Measurements from ENCODE around the gene ORC5.

ORC5 gene

DNA sequence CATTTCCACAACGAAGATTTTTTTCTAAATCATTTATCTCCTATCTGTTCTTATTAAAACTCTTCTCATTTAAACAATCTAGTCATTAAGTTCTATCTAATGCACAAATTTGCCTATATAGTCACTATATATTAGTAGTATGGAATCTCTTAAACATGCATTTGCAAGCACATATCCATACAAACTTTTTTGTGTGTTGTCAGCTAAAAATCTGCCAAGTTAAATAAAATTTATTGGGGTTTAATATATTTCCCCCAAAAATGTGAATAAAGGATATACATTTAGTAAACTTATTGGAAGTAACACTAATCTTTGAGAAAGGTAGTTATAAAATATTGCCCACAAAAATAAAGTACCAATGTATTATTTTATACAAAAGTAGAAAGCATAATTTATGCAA, 55.3 kb downstream of the ORC5 start:
- Histone ChIP-seq H3K4me1 (ENCODE audit: insufficient read depth, low read length, poor library complexity, severe bottlenecking) (no peaks in the 10 kb centered on the region), H2AFZ (ENCODE audit: low read length) (no peak overlapping the region), H3F3A (ENCODE audit: low read depth) (no peaks in the 10 kb centered on the region), H3K27me3 (ENCODE audit: insufficient read depth, low read length, poor library complexity, severe bottlenecking) (no peaks in the 10 kb centered on the region), H4K20me1 (ENCODE audit: insufficient read depth, low read length, poor library complexity, severe bottlenecking) (no peaks in the 10 kb centered on the region), H3K36me3 (ENCODE audit: insufficient read depth, low read length) (peaks cover 7% of the 10 kb centered on the region; the same call in 1 of the 2 replicates), H3K79me2 (ENCODE audit: insufficient read depth, low read length) (no peaks in the 10 kb centered on the region), H3K4me2 (ENCODE audit: low read depth, low read length, poor library complexity, severe bottlenecking) (no peak overlapping the region), H3K4me3 (ENCODE audit: low read length, poor library complexity, severe bottlenecking) (no peak overlapping the region), H3K9me2 (replicated peaks; ENCODE audit: low read depth, low read length) (no peaks in the 10 kb centered on the region), H3K9ac (ENCODE audit: low read depth, low read length, poor library complexity, severe bottlenecking) (no peak overlapping the region), H3K9me3 (ENCODE audit: insufficient read depth, low read depth, low read length) (no peaks in the 10 kb centered on the region)
- no peak for TF ChIP-seq EZH2phosphoT487 (IDR thresholded peaks at IDR 0.05; ENCODE audit: borderline replicate concordance)
- TF ChIP-seq, protein P1, sequence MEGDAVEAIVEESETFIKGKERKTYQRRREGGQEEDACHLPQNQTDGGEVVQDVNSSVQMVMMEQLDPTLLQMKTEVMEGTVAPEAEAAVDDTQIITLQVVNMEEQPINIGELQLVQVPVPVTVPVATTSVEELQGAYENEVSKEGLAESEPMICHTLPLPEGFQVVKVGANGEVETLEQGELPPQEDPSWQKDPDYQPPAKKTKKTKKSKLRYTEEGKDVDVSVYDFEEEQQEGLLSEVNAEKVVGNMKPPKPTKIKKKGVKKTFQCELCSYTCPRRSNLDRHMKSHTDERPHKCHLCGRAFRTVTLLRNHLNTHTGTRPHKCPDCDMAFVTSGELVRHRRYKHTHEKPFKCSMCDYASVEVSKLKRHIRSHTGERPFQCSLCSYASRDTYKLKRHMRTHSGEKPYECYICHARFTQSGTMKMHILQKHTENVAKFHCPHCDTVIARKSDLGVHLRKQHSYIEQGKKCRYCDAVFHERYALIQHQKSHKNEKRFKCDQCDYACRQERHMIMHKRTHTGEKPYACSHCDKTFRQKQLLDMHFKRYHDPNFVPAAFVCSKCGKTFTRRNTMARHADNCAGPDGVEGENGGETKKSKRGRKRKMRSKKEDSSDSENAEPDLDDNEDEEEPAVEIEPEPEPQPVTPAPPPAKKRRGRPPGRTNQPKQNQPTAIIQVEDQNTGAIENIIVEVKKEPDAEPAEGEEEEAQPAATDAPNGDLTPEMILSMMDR (conservative IDR thresholded peaks at IDR 0.05; ENCODE audit: low read length): no peak

DNA sequence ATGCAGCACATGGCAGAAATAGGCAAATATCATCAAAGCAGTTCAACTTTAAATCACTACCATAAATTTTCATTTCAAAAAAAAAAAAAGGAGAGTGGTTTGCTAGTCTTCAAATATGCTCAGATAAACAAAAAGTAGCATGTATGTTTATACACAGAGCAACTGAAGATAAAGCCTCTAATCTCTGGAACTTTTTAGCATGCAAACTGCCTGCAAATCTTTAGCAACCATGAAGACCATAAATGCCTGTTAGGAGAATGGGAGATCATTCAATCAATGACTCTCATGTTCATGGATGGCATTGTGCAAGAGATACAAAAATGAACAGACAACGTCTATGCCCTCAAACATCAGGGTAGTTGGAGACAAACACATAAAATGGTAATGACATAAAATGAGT, 57.3 kb downstream of the ORC5 start:
- Histone ChIP-seq H3K9me2 (replicated peaks; ENCODE audit: low read depth, low read length) (no peaks in the 10 kb centered on the region), H3K4me1 (ENCODE audit: insufficient read depth, low read length, poor library complexity, severe bottlenecking) (peaks cover 11% of the 10 kb centered on the region), H3K9ac (ENCODE audit: low read depth, low read length, poor library complexity, severe bottlenecking) (no peak overlapping the region), H3K27me3 (ENCODE audit: insufficient read depth, low read length, poor library complexity, severe bottlenecking) (no peaks in the 10 kb centered on the region), H3K36me3 (ENCODE audit: insufficient read depth, low read length) (peaks cover 5% of the 10 kb centered on the region; the same call in 1 of the 2 replicates), H3K4me3 (ENCODE audit: low read length, poor library complexity, severe bottlenecking) (no peak overlapping the region), H3K4me2 (ENCODE audit: low read depth, low read length, poor library complexity, severe bottlenecking) (no peak overlapping the region), H4K20me1 (ENCODE audit: insufficient read depth, low read length, poor library complexity, severe bottlenecking) (no peaks in the 10 kb centered on the region), H3K9me3 (ENCODE audit: insufficient read depth, low read depth, low read length) (no peaks in the 10 kb centered on the region), H2AFZ (ENCODE audit: low read length) (no peak overlapping the region), H3F3A (ENCODE audit: low read depth) (no peaks in the 10 kb centered on the region), H3K79me2 (ENCODE audit: insufficient read depth, low read length) (no peaks in the 10 kb centered on the region)
- no peak for TF ChIP-seq EZH2phosphoT487 (IDR thresholded peaks at IDR 0.05; ENCODE audit: borderline replicate concordance)
- TF ChIP-seq, protein P1 (conservative IDR thresholded peaks at IDR 0.05; ENCODE audit: low read length): no peak

DNA sequence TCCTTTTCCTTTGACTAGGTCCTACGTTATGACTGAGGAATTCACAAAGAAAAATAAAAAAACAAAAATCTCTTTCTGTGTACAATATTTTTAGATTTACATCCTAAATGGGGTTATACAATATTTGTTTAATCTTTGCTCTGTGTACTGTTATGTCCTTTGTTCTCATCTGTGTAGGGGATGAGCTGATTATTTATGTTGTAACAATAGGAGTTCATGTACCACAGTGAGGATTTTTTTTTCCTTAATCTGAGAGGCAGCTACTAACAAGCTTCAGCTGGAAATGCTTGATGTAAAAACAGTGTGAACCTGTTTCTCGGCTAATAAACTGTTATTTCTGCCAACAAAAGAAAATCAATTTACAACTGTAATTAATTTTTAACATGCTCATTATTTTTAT, 58.0 kb downstream of the ORC5 start:
- H3K9me2 ChIP-seq (replicated peaks; ENCODE audit: low read depth, low read length): no peaks in the 10 kb centered on the region
- TF ChIP-seq, protein P1 (conservative IDR thresholded peaks at IDR 0.05; ENCODE audit: low read length): no peak
- TF ChIP-seq EZH2phosphoT487 (IDR thresholded peaks at IDR 0.05; ENCODE audit: borderline replicate concordance): no peak
- H4K20me1 ChIP-seq (ENCODE audit: insufficient read depth, low read length, poor library complexity, severe bottlenecking): no peaks in the 10 kb centered on the region
- H3K9ac ChIP-seq (ENCODE audit: low read depth, low read length, poor library complexity, severe bottlenecking): no peak overlapping the region
- H3K9me3 ChIP-seq (ENCODE audit: insufficient read depth, low read depth, low read length): no peaks in the 10 kb centered on the region
- no peak overlapping the region for H3K4me2 ChIP-seq (ENCODE audit: low read depth, low read length, poor library complexity, severe bottlenecking)
- no peaks in the 10 kb centered on the region for H3F3A ChIP-seq (ENCODE audit: low read depth)
- no peaks in the 10 kb centered on the region for H3K27me3 ChIP-seq (ENCODE audit: insufficient read depth, low read length, poor library complexity, severe bottlenecking)
- no peak overlapping the region for H3K4me3 ChIP-seq (ENCODE audit: low read length, poor library complexity, severe bottlenecking)
- peaks cover 5% of the 10 kb centered on the region; the same call in 1 of the 2 replicates for H3K36me3 ChIP-seq (ENCODE audit: insufficient read depth, low read length)
- H2AFZ ChIP-seq (ENCODE audit: low read length): no peak overlapping the region
- H3K4me1 ChIP-seq (ENCODE audit: insufficient read depth, low read length, poor library complexity, severe bottlenecking): peaks cover 11% of the 10 kb centered on the region
- no peaks in the 10 kb centered on the region for H3K79me2 ChIP-seq (ENCODE audit: insufficient read depth, low read length)
